Right atrium auricular region (tissue), 2 donors: Measurements from ENCODE around the gene PDE6H. TPM values are rescaled to one million over a fixed set of nuclear protein-coding genes. Genes with fewer than 3 reads are reported as not detected.

Experiments
- DNase-seq: peaks from one replicate; pipeline ENCODE4 v3.0.0-alpha.2; 2019; ENCODE audit warnings: low spot score
- H3K27ac ChIP-seq, 2 donors: fragments of 200-600 bp; sonication (generic); 1 replicate in 1 of 2; 2 replicates in 1 of 2; pipeline ENCODE4 v1.5.1; 2016 to 2019
- H3K27me3 ChIP-seq, 2 donors: fragments of 200-600 bp; sonication (generic); one replicate each; pipeline versions ENCODE4 v1.5.1 to v1.6.0; 2017 to 2019
- H3K36me3 ChIP-seq: fragments of 200-600 bp; sonication (generic); one replicate; pipeline ENCODE4 v1.5.1; 2016
- H3K4me1 ChIP-seq, 2 donors: fragments of 200-600 bp; sonication (generic); one replicate each; pipeline versions ENCODE4 v1.5.1 to v1.6.0; 2017 to 2019
- H3K4me3 ChIP-seq, 2 donors: fragments of 200-600 bp; sonication (generic); 1 replicate in 1 of 2; 2 replicates in 1 of 2; pipeline ENCODE4 v1.5.1; 2017 to 2019; ENCODE audit warnings: mild to moderate bottlenecking in 1 of 2, moderate library complexity in 1 of 2
- H3K9me3 ChIP-seq, 2 donors: fragments of 200-600 bp; sonication (generic); one replicate each; pipeline ENCODE4 v1.5.1; 2019
- CTCF ChIP-seq, 2 donors: fragments of 200-600 bp; sonication (generic); IDR thresholded peaks; one replicate each; pipeline ENCODE4 v1.5.1; 2019; ENCODE audit warnings: antibody characterized with exemption in 2 of 2
- total RNA-seq, 2 donors: library from RNA; depleted of rRNA; stranded (reverse); fragments of >200 nt; gene quantifications; one replicate each; pipeline ENCODE4 v1.1.0, GENCODE V29; 2016

PDE6H gene
- total RNA-seq, 2 donors from 2014 or later, result not detected

GRCh38 chr12:14992673-14993072 lies 19.8 kb downstream of the PDE6H start:
- H3K36me3 ChIP-seq, result no peaks in the 10 kb centered on the region
- no peak overlapping the region for H3K27ac ChIP-seq
- H3K27me3 ChIP-seq, result no peaks in the 10 kb centered on the region
- no peaks in the 10 kb centered on the region for H3K4me1 ChIP-seq
- H3K4me3 ChIP-seq, result no peak overlapping the region
- H3K9me3 ChIP-seq, result no peaks in the 10 kb centered on the region
- DNase-seq, result no peak
- TF ChIP-seq CTCF (IDR thresholded peaks at IDR 0.05), result no peak

- no peak for TF ChIP-seq CTCF (IDR thresholded peaks at IDR 0.05)
- Histone ChIP-seq H3K4me3 (no peak overlapping the region), H3K27ac (no peak overlapping the region), H3K4me1 (no peaks in the 10 kb centered on the region), H3K9me3 (no peaks in the 10 kb centered on the region), H3K27me3 (no peaks in the 10 kb centered on the region), H3K36me3 (no peaks in the 10 kb centered on the region)
- DNase-seq, result no peak
Observed at GRCh38 chr12:14993117-14993516, 20.3 kb downstream of the PDE6H start.

- no peaks in the 10 kb centered on the region for H3K9me3 ChIP-seq
- no peaks in the 10 kb centered on the region for H3K36me3 ChIP-seq
- no peak for TF ChIP-seq CTCF (IDR thresholded peaks at IDR 0.05)
- DNase-seq, result no peak
- H3K27ac ChIP-seq, result no peak overlapping the region
- H3K27me3 ChIP-seq, result no peaks in the 10 kb centered on the region
- H3K4me1 ChIP-seq, result no peaks in the 10 kb centered on the region
- H3K4me3 ChIP-seq, result no peak overlapping the region
Observed at GRCh38 chr12:14993537-14994266, 20.9 kb downstream of the PDE6H start.

GRCh38 chr12:14994610-14995009 lies 21.8 kb downstream of the PDE6H start:
- no peaks in the 10 kb centered on the region for H3K36me3 ChIP-seq
- H3K4me1 ChIP-seq, result no peaks in the 10 kb centered on the region
- no peaks in the 10 kb centered on the region for H3K9me3 ChIP-seq
- no peaks in the 10 kb centered on the region for H3K27me3 ChIP-seq
- no peak overlapping the region for H3K4me3 ChIP-seq
- TF ChIP-seq CTCF (IDR thresholded peaks at IDR 0.05), result no peak
- H3K27ac ChIP-seq, result no peak overlapping the region
- DNase-seq, result no peak

GRCh38 chr12:14995583-14996425 lies 23.0 kb downstream of the PDE6H start:
- Histone ChIP-seq H3K9me3 (no peaks in the 10 kb centered on the region), H3K4me1 (no peaks in the 10 kb centered on the region), H3K27ac (no peak overlapping the region), H3K27me3 (no peaks in the 10 kb centered on the region), H3K4me3 (no peak overlapping the region), H3K36me3 (no peaks in the 10 kb centered on the region)
- TF ChIP-seq CTCF (IDR thresholded peaks at IDR 0.05), result peak in 1 of 2 donors; percentile 80
- DNase-seq, result no peak
